AG04449 (cell line): Measurements from ENCODE around the gene ZBP1.

Source experiments
- CTCF ChIA-PET: fragments of 350-600 bp; formaldehyde crosslinking; extraction: SDS; loops from one replicate; lab custom pipeline; 2021; ENCODE audit warnings: antibody characterized with exemption; lab: Yijun Ruan, JAX
- POLR2A ChIA-PET: fragments of 400-600, 350-600 bp; formaldehyde crosslinking; extraction: SDS; loops from one replicate; lab custom pipeline; 2020; ENCODE audit warnings: antibody characterized with exemption, inconsistent platforms; lab: Yijun Ruan, JAX
- DNase-seq: peaks from one replicate; pipeline ENCODE4 v3.0.0-alpha.2; 2010; ENCODE audit warnings: low read depth, low spot score
- H3K4me3 ChIP-seq: 2 replicates; pipeline ENCODE4 v1.5.1; 2011; ENCODE audit warnings: low read depth, mild to moderate bottlenecking, control low read depth, low read length
- TF ChIP-seq, protein P1 (sequence below): IDR thresholded peaks from one replicate; pipeline ENCODE4 v1.5.1; 2011; ENCODE audit warnings: mild to moderate bottlenecking, moderate library complexity, low read length, control low read depth, inconsistent platforms; ENCODE audit not compliant: insufficient read depth; ENCODE audit errors: missing control alignments

Gene ZBP1

DNA sequence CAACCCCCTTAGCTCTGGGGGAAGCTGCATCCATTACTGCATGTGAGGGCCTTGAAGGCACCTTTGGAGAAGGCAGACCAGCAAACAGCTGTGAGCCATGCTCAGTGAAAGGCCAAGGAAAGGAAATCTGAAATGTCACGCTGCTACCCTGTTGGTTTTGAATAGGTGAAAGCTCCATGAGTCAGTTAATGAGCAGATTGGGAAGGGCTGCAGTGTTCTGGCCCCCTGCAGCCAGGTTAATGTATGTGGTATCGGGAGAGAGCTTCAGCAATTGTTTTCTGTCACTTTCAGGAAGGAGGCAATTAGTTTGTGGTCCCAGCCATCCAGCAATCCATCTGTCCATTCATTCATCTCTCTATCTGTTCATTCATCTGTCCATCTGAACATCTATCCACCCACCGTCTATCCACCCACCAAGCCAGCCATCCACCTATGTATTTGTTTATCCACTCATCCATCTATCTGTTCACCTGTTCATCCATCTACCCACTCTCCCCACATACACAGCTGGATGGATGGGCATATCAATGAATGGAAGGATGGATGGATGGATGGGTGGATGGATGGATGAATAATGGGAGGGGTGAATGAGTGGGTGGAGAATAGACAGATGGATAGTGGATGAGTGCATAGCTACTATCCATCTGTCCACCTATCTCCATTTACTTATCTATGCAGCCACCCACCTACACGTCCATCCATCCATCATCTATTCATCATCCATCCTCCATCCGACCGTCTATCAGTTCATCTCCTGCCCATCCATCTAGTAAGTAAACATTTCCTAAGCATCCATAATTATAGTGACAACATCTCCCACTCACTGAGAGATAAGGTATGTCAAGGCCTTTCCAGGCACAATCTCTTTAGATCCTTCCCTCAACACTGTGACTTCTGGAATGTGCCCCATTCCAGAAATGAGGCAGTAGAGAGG is 43.3 kb downstream of the ZBP1 start:
- POLR2A ChIA-PET, result no interaction called here
- H3K4me3 ChIP-seq, result no peak overlapping the region
- DNase-seq, result no peak
- TF ChIP-seq, protein P1, sequence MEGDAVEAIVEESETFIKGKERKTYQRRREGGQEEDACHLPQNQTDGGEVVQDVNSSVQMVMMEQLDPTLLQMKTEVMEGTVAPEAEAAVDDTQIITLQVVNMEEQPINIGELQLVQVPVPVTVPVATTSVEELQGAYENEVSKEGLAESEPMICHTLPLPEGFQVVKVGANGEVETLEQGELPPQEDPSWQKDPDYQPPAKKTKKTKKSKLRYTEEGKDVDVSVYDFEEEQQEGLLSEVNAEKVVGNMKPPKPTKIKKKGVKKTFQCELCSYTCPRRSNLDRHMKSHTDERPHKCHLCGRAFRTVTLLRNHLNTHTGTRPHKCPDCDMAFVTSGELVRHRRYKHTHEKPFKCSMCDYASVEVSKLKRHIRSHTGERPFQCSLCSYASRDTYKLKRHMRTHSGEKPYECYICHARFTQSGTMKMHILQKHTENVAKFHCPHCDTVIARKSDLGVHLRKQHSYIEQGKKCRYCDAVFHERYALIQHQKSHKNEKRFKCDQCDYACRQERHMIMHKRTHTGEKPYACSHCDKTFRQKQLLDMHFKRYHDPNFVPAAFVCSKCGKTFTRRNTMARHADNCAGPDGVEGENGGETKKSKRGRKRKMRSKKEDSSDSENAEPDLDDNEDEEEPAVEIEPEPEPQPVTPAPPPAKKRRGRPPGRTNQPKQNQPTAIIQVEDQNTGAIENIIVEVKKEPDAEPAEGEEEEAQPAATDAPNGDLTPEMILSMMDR, result no peak
- CTCF ChIA-PET, result interaction anchor here (0.8 to 2.0 kb wide), 2 partner anchors 10 to 45 kb away, joined by 3 to 6 read pairs; no protein-coding TSS in a partner anchor

DNA sequence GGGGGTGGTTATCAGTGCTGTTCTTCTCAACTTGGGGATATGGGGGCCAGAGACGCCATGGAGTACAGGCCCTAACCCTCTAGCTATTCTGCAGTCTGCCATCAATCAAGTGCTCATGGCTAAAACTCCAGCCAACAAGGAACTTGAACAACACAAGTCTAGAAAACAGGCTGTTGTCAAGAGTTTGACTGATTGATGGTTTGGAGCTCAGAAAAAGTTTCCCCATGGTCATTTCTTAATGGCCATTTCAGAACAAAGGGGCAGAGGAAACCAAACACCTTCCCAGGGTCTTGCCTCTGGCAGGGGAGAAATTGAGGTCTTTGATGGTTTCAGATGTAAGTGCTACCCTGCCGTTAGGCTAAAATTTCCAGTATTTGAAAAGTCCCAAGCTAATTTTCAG is 44.2 kb downstream of the ZBP1 start:
- H3K4me3 ChIP-seq, result no peak overlapping the region
- TF ChIP-seq, protein P1, result no peak
- no peak for DNase-seq
- ChIA-PET POLR2A (no interaction called here), CTCF (interaction anchor here (0.6 to 2.0 kb wide), 3 partner anchors 11 to 46 kb away, joined by 3 to 6 read pairs (median 4); no protein-coding TSS in a partner anchor)

DNA sequence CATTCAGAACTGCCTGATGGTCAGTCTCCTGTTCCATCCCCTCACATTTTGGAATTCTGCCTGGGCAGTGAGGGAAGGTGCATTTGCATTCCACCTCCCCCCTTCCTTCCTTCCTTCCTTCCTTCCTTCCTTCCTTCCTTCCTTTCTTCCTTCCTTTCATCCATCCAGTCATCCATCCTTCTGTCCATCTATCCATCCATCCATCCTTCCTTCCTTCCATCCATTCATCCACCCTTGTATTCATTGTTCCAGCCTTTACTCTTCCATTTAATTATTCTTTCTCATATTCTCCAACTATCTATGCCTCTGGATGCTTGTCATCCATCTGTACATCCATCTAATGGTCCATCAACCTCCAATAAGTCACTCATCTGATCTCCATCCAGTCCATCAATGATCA is 45.3 kb downstream of the ZBP1 start:
- no peak overlapping the region for H3K4me3 ChIP-seq
- TF ChIP-seq, protein P1, result no peak
- DNase-seq, result no peak
- POLR2A ChIA-PET, result no interaction called here
- CTCF ChIA-PET, result interaction anchor here (2.0 kb wide), 1 partner anchor 12 kb away, joined by 6 read pairs; no protein-coding TSS in a partner anchor

DNA sequence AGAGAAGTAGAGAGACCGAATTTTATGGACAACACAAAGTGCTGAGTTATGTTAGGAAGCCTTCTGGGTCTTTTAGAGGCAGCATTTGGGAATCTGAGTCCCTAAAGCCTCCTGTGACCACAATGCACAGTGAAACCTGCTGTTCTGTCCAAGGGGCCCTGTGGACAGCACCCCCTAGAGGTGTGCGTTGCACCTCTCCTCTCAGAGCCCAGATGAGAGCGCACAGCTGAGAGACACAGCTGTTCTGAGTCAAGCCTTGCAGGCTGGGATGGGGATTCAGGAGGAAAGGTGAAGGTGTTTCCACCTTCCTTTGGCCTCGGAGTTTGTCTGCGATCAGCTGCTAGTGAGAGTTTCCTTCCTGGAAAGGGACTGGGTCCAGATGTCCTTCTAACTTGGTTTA is 46.3 kb downstream of the ZBP1 start:
- H3K4me3 ChIP-seq, result no peak overlapping the region
- TF ChIP-seq, protein P1, result no peak
- CTCF ChIA-PET, result no interaction called here
- POLR2A ChIA-PET, result no interaction called here
- no peak for DNase-seq

DNA sequence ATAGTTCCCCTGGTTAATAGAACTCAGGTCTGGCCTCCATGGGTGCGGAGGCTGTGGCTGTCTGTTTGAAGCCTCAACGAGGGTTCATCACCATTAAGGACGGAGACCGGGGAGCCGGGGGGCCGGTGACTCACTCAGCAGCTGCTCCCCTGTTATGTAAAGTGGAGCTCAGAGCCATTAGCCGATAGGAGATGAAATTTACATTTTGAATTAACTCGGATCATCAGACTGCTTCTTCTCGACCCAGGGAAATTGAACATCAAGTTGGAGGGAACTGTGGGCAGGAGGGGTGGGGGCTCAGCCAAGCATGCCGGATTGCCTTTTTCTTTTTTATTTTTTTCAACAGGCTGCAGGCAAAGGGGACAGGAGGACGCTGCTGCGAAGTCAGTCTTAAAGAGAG is 47.0 kb downstream of the ZBP1 start:
- ChIA-PET CTCF (no interaction called here), POLR2A (no interaction called here)
- TF ChIP-seq, protein P1, result no peak
- no peak for DNase-seq
- no peak overlapping the region for H3K4me3 ChIP-seq

DNA sequence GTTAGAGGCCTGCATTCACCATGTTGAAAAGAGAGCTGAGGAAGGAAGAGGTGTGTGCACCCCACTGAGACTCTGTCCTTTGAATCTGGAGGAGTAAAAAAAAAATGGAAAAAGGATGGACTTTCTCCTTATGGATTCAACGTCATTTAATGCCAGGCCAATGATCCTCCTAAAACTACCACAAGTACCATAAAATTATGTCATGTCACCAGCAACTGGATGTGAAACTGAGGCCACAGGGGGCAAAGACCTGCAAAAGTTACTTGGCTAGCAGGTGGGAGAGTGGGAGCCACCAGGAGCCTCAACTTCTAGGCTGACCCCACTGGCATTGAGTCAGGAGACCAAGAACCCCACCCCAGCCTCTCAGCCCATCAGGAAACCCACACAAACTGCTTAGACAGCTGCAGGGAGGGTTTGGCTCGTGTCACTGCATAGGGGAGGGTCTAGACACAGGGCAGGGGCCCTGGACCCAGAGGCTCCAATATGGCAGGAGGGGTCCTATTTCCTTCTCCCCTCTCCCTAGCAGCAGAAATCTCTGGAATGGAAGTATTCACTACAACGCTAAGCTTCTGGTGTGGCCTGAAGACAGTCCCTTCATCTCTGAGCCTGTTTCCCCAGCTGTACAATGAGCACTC is 48.3 kb downstream of the ZBP1 start:
- TF ChIP-seq, protein P1, result no peak
- DNase-seq, result no peak
- ChIA-PET CTCF (interaction anchor here (0.8 kb wide), 1 partner anchor 13 kb away, joined by 3 read pairs; no protein-coding TSS in a partner anchor), POLR2A (no interaction called here)
- H3K4me3 ChIP-seq, result no peak overlapping the region
